ENCODE data around the gene CEACAM21.

DNA sequence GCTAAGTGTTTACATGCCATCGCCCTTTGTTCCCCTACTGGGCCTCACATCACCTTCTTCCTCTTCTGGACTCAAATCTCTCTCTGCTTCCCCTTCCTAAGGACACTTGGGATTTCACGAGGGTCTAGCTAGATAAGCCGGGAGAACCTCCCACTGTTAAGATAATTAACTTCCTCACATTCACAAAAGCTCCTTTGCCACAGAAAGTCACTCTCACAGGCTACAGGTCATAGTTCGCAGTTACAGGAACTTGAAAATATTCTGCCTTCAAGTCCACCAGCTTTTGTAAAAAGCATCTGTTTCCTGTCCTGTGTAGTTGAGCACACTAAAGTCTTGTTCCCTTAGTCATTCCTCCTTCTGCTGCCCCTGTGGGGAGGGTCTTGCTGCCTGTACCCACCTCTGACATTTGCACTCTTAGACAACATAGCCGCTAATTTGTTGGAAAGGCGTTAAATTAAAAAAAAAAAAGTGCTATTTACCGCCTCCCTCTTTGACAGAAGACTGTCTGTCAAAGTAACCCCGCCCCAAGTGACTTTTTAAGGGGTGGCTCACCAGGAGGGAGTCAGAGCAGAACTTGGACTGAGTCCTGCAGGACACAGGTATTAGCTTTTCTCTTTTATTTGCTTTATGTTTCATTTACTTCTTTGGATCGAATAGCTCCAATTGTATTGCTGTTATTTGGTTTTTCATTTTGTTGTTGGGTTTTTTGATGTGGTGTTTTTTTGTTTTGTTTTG lies 26.8 kb upstream of the CEACAM21 start:
- TF ChIP-seq, protein P1, sequence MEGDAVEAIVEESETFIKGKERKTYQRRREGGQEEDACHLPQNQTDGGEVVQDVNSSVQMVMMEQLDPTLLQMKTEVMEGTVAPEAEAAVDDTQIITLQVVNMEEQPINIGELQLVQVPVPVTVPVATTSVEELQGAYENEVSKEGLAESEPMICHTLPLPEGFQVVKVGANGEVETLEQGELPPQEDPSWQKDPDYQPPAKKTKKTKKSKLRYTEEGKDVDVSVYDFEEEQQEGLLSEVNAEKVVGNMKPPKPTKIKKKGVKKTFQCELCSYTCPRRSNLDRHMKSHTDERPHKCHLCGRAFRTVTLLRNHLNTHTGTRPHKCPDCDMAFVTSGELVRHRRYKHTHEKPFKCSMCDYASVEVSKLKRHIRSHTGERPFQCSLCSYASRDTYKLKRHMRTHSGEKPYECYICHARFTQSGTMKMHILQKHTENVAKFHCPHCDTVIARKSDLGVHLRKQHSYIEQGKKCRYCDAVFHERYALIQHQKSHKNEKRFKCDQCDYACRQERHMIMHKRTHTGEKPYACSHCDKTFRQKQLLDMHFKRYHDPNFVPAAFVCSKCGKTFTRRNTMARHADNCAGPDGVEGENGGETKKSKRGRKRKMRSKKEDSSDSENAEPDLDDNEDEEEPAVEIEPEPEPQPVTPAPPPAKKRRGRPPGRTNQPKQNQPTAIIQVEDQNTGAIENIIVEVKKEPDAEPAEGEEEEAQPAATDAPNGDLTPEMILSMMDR (IDR thresholded peaks at IDR 0.05) = no peak
- no peak for TF ChIP-seq EP300 (IDR thresholded peaks at IDR 0.05)
- TF ChIP-seq POLR2A (IDR thresholded peaks at IDR 0.05) = peak in 1 of 4 donors; percentile 18
